Endothelial cell of umbilical vein (primary cell): ENCODE data around the gene SLC11A1. TPM values are rescaled to one million over a fixed set of nuclear protein-coding genes. Genes with fewer than 3 reads are reported as not detected.

Experiments
- BruUV-seq: library from RNA; stranded (reverse); fragments of 400-500 nt; replicated peaks from 2 replicates; lab custom pipeline; 2021; lab: Mats Ljungman, UMichigan
- CTCF ChIA-PET: fragments of 300-600, 350-600 bp; sonication (Branson Sonifier 250); formaldehyde crosslinking; loops from one replicate; lab custom pipeline; 2021; ENCODE audit warnings: antibody characterized with exemption, inconsistent platforms; lab: Charles Lee
- POLR2A ChIA-PET: fragments of 300-600, 350-600 bp; sonication (Branson Sonifier 250); formaldehyde crosslinking; loops from one replicate; lab custom pipeline; 2021; ENCODE audit warnings: antibody characterized with exemption, inconsistent platforms; lab: Charles Lee
- DNase-seq: peaks from one replicate; pipeline ENCODE4 v3.0.0-alpha.2; 2011; ENCODE audit warnings: low read depth, low spot score
- FAIRE-seq: peaks from 2 replicates; lab custom pipeline; 2011; peaks lifted over from hg19 to GRCh38; lab: Jason Lieb, UNC
- H2AFZ ChIP-seq: 2 replicates; pipeline ENCODE4 v1.6.0; 2012; ENCODE audit warnings: low read depth, low read length, control low read depth, inconsistent platforms
- H3K27ac ChIP-seq: 2 replicates; pipeline ENCODE4 v1.5.1; 2011; ENCODE audit warnings: low read depth, mild to moderate bottlenecking, control low read depth, low read length, moderate library complexity; ENCODE audit not compliant: insufficient read depth
- H3K27me3 ChIP-seq, 2 experiments: 2 replicates each; pipeline versions ENCODE4 v1.6.0 to v1.6.1; 2011; ENCODE audit warnings: low read length in 2 of 2, mixed read lengths in 1 of 2; ENCODE audit not compliant: control insufficient read depth in 2 of 2, insufficient read depth in 2 of 2
- H3K36me3 ChIP-seq, 2 experiments: 2 replicates in 1 of 2; 3 replicates in 1 of 2; pipeline ENCODE4 v1.5.1; 2011; ENCODE audit warnings: low read length in 2 of 2, mild to moderate bottlenecking in 1 of 2, moderate library complexity in 1 of 2; ENCODE audit not compliant: control insufficient read depth in 2 of 2, insufficient read depth in 2 of 2; ENCODE audit errors: extremely low read depth in 1 of 2
- H3K4me1 ChIP-seq: 3 replicates; pipeline ENCODE4 v1.5.1; 2011; ENCODE audit warnings: mild to moderate bottlenecking, low read length; ENCODE audit not compliant: control insufficient read depth, insufficient read depth; ENCODE audit errors: extremely low read depth
- H3K4me2 ChIP-seq: 2 replicates; pipeline ENCODE4 v1.6.1; 2011; ENCODE audit warnings: low read length, control low read depth, mixed read lengths; ENCODE audit not compliant: insufficient read depth
- H3K4me3 ChIP-seq, 3 experiments: fragments of 200-600 bp in 1 of 3; sonication (generic), shearing (Covaris generic) in 1 of 3; replicated peaks in 1 of 3; 2 replicates each; pipeline ENCODE4 v1.5.1; 2011 to 2016; ENCODE audit warnings: control low read depth in 3 of 3, low read length in 3 of 3, mild to moderate bottlenecking in 2 of 3, inconsistent platforms in 1 of 3, low read depth in 1 of 3, moderate library complexity in 1 of 3; ENCODE audit not compliant: insufficient read depth in 1 of 3
- H3K79me2 ChIP-seq: 2 replicates; pipeline ENCODE4 v1.6.0; 2012; ENCODE audit warnings: low read length, inconsistent platforms; ENCODE audit not compliant: control insufficient read depth, insufficient read depth
- H3K9ac ChIP-seq: replicated peaks from 2 replicates; pipeline ENCODE3; 2011; ENCODE audit warnings: low read length, control low read depth; ENCODE audit not compliant: insufficient read depth; ENCODE audit errors: extremely low read depth
- H3K9me1 ChIP-seq: replicated peaks from 3 replicates; pipeline ENCODE4 v1.6.0; 2011; ENCODE audit warnings: mild to moderate bottlenecking, low read length; ENCODE audit not compliant: control insufficient read depth, insufficient read depth; ENCODE audit errors: extremely low read depth
- H3K9me3 ChIP-seq: replicated peaks from 2 replicates; pipeline ENCODE4 v1.5.1; 2012; ENCODE audit warnings: low read length, inconsistent platforms; ENCODE audit not compliant: control insufficient read depth, insufficient read depth
- H4K20me1 ChIP-seq: replicated peaks from 2 replicates; pipeline ENCODE3; 2011; ENCODE audit warnings: mild to moderate bottlenecking, low read length; ENCODE audit not compliant: control insufficient read depth, insufficient read depth; ENCODE audit errors: extremely low read depth
- CTCF ChIP-seq, 2 donors: IDR thresholded peaks; 1 replicate in 1 of 2; 2 replicates in 1 of 2; pipeline ENCODE4 v1.5.1; 2011; ENCODE audit warnings: low read length in 2 of 2, mild to moderate bottlenecking in 2 of 2, moderate library complexity in 2 of 2, control low read depth in 1 of 2, inconsistent platforms in 1 of 2, low read depth in 1 of 2; ENCODE audit not compliant: insufficient read depth in 1 of 2; ENCODE audit errors: extremely low read depth in 1 of 2
- EZH2 ChIP-seq: IDR thresholded peaks from 2 replicates; pipeline ENCODE4 v1.6.1; 2012; ENCODE audit warnings: borderline replicate concordance, low read depth, mild to moderate bottlenecking, moderate library complexity, low read length, inconsistent platforms; ENCODE audit not compliant: severe bottlenecking
- FOS ChIP-seq: IDR thresholded peaks from 2 replicates; pipeline ENCODE4 v1.6.1; 2011; ENCODE audit warnings: mild to moderate bottlenecking, low read length, moderate library complexity, borderline replicate concordance; ENCODE audit not compliant: insufficient read depth
- GATA2 ChIP-seq: IDR thresholded peaks from 2 replicates; pipeline ENCODE4 v1.7.0; 2011; ENCODE audit warnings: low read depth, mild to moderate bottlenecking, moderate library complexity, mixed read lengths, low read length; ENCODE audit not compliant: insufficient read length, insufficient read depth
- JUN ChIP-seq: IDR thresholded peaks from 2 replicates; pipeline ENCODE4 v1.6.1; 2011; ENCODE audit warnings: borderline replicate concordance, low read depth; ENCODE audit not compliant: insufficient read length, insufficient read depth
- MAX ChIP-seq: IDR thresholded peaks from 2 replicates; pipeline ENCODE4 v1.6.1; 2011; ENCODE audit not compliant: insufficient read depth, insufficient read length
- MYC ChIP-seq: IDR thresholded peaks from one replicate; pipeline ENCODE4 v1.6.1; 2011; ENCODE audit warnings: mild to moderate bottlenecking, low read depth, low read length
- POLR2A ChIP-seq: IDR thresholded peaks from 2 replicates; pipeline ENCODE4 v1.6.1; 2012; ENCODE audit warnings: low read depth, mild to moderate bottlenecking, control low read depth, low read length
- POLR2AphosphoS5 ChIP-seq: IDR thresholded peaks from 2 replicates; pipeline ENCODE4 v1.6.1; 2012; ENCODE audit warnings: low read depth, mild to moderate bottlenecking, control low read depth, low read length, moderate library complexity; ENCODE audit not compliant: insufficient read depth
- dilution Hi-C: fragments of 300-500 bp; cut with MboI; formaldehyde crosslinking; loops from one replicate; pipeline ENCODE4 v1.15.0; 2019; ENCODE audit warnings: low sequenced_read_pairs; ENCODE audit not compliant: extremely low pct_ligation_motif_present
- intact Hi-C: fragments of 100-400 bp; cut with micrococcal nuclease; formaldehyde crosslinking; loops from one replicate; pipeline ENCODE4 v1.10.0; 2022
- polyA plus RNA-seq, 4 experiments: library from polyadenylated mRNA; depleted of rRNA in 3 of 4; stranded (reverse) in 3 of 4; unstranded in 1 of 4; fragments of >200 nt; gene quantifications; 2 replicates each; pipeline versions ENCODE4 v1.2.1 to v1.2.3, GENCODE V29; 2011 to 2012; ENCODE audit warnings: missing spikeins in 1 of 4
- total RNA-seq: library from RNA; stranded (reverse); gene quantifications from 2 replicates; pipeline ENCODE4 v1.2.3, GENCODE V29; 2021

SLC11A1 gene
- total and polyA plus RNA-seq, 2 donors (not counting 3 experiments of a cell fraction or from before 2014, with no cell fraction given) = 0.03 TPM; not detected in 1

DNA sequence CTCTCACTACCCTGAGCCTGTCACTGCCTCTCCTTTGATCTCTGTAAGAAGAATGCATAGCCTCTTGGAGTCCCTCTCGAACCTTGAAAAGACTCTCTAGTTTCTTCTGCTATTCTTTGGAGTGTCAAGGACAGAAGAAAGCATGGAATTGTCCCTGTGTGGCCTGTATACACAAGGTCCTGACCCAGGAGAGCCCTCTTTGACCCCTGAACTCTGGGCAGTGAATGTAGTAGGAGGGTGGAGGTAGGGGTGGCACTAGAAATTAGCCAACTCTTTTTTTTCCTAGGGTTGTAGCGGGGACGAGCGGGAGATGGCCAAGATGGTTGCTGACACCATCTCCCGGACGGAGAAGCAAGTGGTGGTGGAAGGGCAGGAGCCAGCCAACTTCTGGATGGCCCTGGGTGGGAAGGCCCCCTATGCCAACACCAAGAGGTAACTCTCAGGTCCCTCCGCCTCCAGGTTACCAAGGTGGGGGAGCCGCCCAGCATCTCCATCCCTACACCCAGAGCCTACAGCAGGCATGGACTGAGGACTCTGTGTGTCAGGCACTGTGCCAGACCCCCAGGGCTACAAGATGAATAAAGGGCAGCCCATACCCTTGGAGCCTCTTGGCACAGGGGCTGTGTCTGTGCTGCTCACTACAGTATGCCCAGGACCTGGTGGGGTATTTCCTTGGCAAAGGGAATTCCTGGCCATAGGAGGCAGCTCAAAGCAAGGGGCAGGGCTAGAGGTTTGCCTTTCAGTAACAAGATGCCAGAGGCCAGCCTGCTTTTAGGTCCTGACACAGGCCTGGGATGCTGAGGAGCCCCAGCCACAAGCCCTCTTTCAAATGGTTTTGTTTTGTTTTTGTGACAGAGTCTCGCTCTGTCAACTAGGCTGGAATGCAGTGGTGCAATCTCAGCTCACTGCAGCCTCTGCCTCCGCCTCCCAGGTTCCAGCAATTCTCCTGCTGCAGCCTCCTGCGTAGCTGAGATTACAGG, 53.2 kb downstream of the SLC11A1 start:
- no peaks in the 10 kb centered on the region for H3K27me3 ChIP-seq
- no TSS peak for BruUV-seq
- H3K4me2 ChIP-seq = no peak overlapping the region
- POLR2A ChIA-PET = no interaction called here
- dilution Hi-C loops (no loop called here), intact Hi-C loops (no loop called here)
- no peaks in the 10 kb centered on the region for H3K36me3 ChIP-seq
- FAIRE-seq = no peak
- no peak for DNase-seq
- H3K4me1 ChIP-seq = no peaks in the 10 kb centered on the region
- H3K27ac ChIP-seq = no peak overlapping the region
- H3K9me1 ChIP-seq = no peaks in the 10 kb centered on the region
- CTCF ChIA-PET = interaction anchor here (0.6 kb wide), 1 partner anchor 31 kb away, joined by 3 read pairs; no protein-coding TSS in a partner anchor
- no peak overlapping the region for H3K9ac ChIP-seq
- TF ChIP-seq FOS (no peak), EZH2 (no peak), POLR2A (no peak), POLR2AphosphoS5 (no peak), CTCF (IDR thresholded peaks at IDR 0.05; ENCODE audit: extremely low read depth in 1 of 2, insufficient read depth in 1 of 2, low read depth in 1 of 2, low read length in 2 of 2) (no peak), JUN (no peak), GATA2 (no peak), MAX (no peak), MYC (no peak)
- no peaks in the 10 kb centered on the region for H3K9me3 ChIP-seq
- H3K79me2 ChIP-seq = no peaks in the 10 kb centered on the region
- H3K4me3 ChIP-seq = no peak overlapping the region
- no peaks in the 10 kb centered on the region for H4K20me1 ChIP-seq
- no peak overlapping the region for H2AFZ ChIP-seq
